H7 (cell line): ENCODE measurements around the gene PLS3. TPM values are rescaled to one million over a fixed set of nuclear protein-coding genes. Genes with fewer than 3 reads are reported as not detected.
A peak's percentile ranks its signal among the peaks of the same experiment; 100 is the strongest.
"Not testable (repeated sequence)": the region's sequence is repeated elsewhere in the genome, so short reads cannot be mapped to it uniquely, and the experiment has no call there.

Source experiments
- DNase-seq: peaks from one replicate; pipeline ENCODE4 v3.0.0; 2012
- H3K27me3 ChIP-seq: 2 replicates; pipeline ENCODE4 v1.6.0; 2011; ENCODE audit warnings: mild to moderate bottlenecking, low read length; ENCODE audit not compliant: control insufficient read depth, insufficient read depth
- H3K36me3 ChIP-seq: replicated peaks from 2 replicates; pipeline ENCODE4 v1.5.1; 2011; ENCODE audit warnings: low read length; ENCODE audit not compliant: control insufficient read depth, insufficient read depth
- H3K4me3 ChIP-seq: 2 replicates; pipeline ENCODE4 v1.5.1; 2011; ENCODE audit warnings: low read depth, mild to moderate bottlenecking, control low read depth, low read length, moderate library complexity; ENCODE audit not compliant: insufficient read depth
- total RNA-seq: library from RNA; depleted of rRNA; stranded (reverse); fragments of >200 nt; shearing (Covaris generic); gene quantifications from 2 replicates; pipeline ENCODE4 v1.2.3, GENCODE V29; 2014; rRNA removed

PLS3 gene
- 285 and 367 TPM in 2 replicates for total RNA-seq

- Histone ChIP-seq H3K4me3 (peak within 1 kb of the TSS; percentile 90), H3K27me3 (no peaks in the 10 kb centered on the region), H3K36me3 (no peaks in the 10 kb centered on the region)
- DNase-seq, result peak; percentile 96
These were observed at the start of gene PLS3 for GRCh38 chrX:115560978-115561604. Gene PLS3 (plus strand): TSS chrX:115561174. CDS start chrX:115610251, 49,077 bp downstream.

GRCh38 chrX:115518113-115518512 lies 42.9 kb upstream of the PLS3 start:
- Histone ChIP-seq H3K36me3 (no peaks in the 10 kb centered on the region), H3K4me3 (no peak overlapping the region), H3K27me3 (no peaks in the 10 kb centered on the region)
- DNase-seq, result no peak

- DNase-seq, result no peak
- Histone ChIP-seq H3K27me3 (no peaks in the 10 kb centered on the region), H3K4me3 (no peak overlapping the region), H3K36me3 (no peaks in the 10 kb centered on the region)
These were observed 39.2 kb upstream of the PLS3 start for GRCh38 chrX:115521741-115522140.

- Histone ChIP-seq H3K36me3 (no peaks in the 10 kb centered on the region), H3K27me3 (no peaks in the 10 kb centered on the region)
These were observed 38.0 kb upstream of the PLS3 start for GRCh38 chrX:115522952-115523351.

GRCh38 chrX:115525486-115525885 lies 35.5 kb upstream of the PLS3 start:
- no peaks in the 10 kb centered on the region for H3K27me3 ChIP-seq
- no peak for DNase-seq
- H3K36me3 ChIP-seq, result no peaks in the 10 kb centered on the region
- H3K4me3 ChIP-seq, result no peak overlapping the region

More at GRCh38 chrX:115522952-115523351, 38.0 kb upstream of the PLS3 start:
- no peak overlapping the region for H3K4me3 ChIP-seq
- no peak for DNase-seq

GRCh38 chrX:115531818-115532403 lies 29.1 kb upstream of the PLS3 start:
- no peak for DNase-seq
- Histone ChIP-seq H3K4me3 (no peak overlapping the region), H3K36me3 (no peaks in the 10 kb centered on the region), H3K27me3 (no peaks in the 10 kb centered on the region)

- H3K36me3 ChIP-seq, result no peaks in the 10 kb centered on the region
- H3K27me3 ChIP-seq, result no peaks in the 10 kb centered on the region
- no peak overlapping the region for H3K4me3 ChIP-seq
- DNase-seq, result no peak
These were observed 27.5 kb upstream of the PLS3 start for GRCh38 chrX:115533485-115533884.

- no peaks in the 10 kb centered on the region for H3K36me3 ChIP-seq
- no peaks in the 10 kb centered on the region for H3K27me3 ChIP-seq
- no peak overlapping the region for H3K4me3 ChIP-seq
- no peak for DNase-seq
These were observed 26.6 kb upstream of the PLS3 start for GRCh38 chrX:115534383-115534782.

GRCh38 chrX:115535421-115535820 lies 25.6 kb upstream of the PLS3 start:
- Histone ChIP-seq H3K4me3 (no peak overlapping the region), H3K27me3 (no peaks in the 10 kb centered on the region), H3K36me3 (no peaks in the 10 kb centered on the region)
- DNase-seq, result no peak

- H3K4me3 ChIP-seq, result no peak overlapping the region
- H3K36me3 ChIP-seq, result no peaks in the 10 kb centered on the region
- H3K27me3 ChIP-seq, result no peaks in the 10 kb centered on the region
- no peak for DNase-seq
These were observed 25.1 kb upstream of the PLS3 start for GRCh38 chrX:115535844-115536243.

- H3K27me3 ChIP-seq, result no peaks in the 10 kb centered on the region
- no peak for DNase-seq
- H3K36me3 ChIP-seq, result no peaks in the 10 kb centered on the region
- H3K4me3 ChIP-seq, result no peak overlapping the region
These were observed 21.1 kb upstream of the PLS3 start for GRCh38 chrX:115539841-115540240.

GRCh38 chrX:115541045-115541444 lies 19.9 kb upstream of the PLS3 start:
- H3K27me3 ChIP-seq, DNase-seq, H3K4me3 ChIP-seq, H3K36me3 ChIP-seq: not testable (repeated sequence)

- no peaks in the 10 kb centered on the region for H3K27me3 ChIP-seq
- DNase-seq, result peak; percentile 51
- H3K4me3 ChIP-seq, result no peak overlapping the region
- no peaks in the 10 kb centered on the region for H3K36me3 ChIP-seq
These were observed 13.5 kb upstream of the PLS3 start for GRCh38 chrX:115547448-115547847.

GRCh38 chrX:115549008-115549407 lies 12.0 kb upstream of the PLS3 start:
- Histone ChIP-seq H3K4me3 (no peak overlapping the region), H3K36me3 (no peaks in the 10 kb centered on the region), H3K27me3 (no peaks in the 10 kb centered on the region)
- no peak for DNase-seq

GRCh38 chrX:115553171-115553570 lies 7.8 kb upstream of the PLS3 start:
- Histone ChIP-seq H3K27me3 (no peaks in the 10 kb centered on the region), H3K36me3 (no peaks in the 10 kb centered on the region), H3K4me3 (no peak overlapping the region)
- no peak for DNase-seq
